ENCODE measurements around the gene GDAP2.

GDAP2 gene

DNA sequence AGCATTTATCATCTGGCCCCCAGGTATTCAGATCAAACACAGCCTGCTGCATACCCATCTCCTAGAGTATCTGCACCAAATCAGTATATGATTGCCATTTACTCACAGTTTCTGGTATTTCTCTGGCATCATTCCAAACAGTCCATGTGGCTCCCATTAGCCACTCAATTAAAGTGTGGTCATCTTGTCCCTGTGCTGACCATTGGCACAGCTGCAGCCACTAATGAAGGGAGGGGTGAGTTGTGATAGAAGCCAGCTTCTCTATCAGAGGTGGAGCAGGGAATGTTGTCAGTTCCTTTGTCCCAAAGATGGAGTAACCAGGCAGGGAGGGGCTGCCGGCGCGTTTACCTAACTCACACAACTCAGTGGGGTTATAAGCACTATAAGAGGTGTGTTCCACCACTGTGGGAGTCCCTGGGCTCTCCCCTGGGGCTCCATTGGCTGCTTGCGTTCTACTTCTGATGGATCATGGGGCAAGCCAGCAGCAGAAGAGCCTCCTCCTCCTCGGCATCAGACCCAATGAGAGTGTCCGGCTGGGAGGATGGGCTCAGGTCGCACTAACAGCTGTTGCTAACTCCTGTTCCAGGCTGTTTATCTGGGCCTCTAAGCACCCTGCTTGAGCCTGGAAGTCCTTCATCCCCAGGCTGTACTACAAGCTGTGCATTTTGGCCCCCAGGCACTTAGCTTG is 108.6 kb downstream of the GDAP2 start:
- TF ChIP-seq, protein P1, sequence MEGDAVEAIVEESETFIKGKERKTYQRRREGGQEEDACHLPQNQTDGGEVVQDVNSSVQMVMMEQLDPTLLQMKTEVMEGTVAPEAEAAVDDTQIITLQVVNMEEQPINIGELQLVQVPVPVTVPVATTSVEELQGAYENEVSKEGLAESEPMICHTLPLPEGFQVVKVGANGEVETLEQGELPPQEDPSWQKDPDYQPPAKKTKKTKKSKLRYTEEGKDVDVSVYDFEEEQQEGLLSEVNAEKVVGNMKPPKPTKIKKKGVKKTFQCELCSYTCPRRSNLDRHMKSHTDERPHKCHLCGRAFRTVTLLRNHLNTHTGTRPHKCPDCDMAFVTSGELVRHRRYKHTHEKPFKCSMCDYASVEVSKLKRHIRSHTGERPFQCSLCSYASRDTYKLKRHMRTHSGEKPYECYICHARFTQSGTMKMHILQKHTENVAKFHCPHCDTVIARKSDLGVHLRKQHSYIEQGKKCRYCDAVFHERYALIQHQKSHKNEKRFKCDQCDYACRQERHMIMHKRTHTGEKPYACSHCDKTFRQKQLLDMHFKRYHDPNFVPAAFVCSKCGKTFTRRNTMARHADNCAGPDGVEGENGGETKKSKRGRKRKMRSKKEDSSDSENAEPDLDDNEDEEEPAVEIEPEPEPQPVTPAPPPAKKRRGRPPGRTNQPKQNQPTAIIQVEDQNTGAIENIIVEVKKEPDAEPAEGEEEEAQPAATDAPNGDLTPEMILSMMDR (IDR thresholded peaks at IDR 0.05; ENCODE audit: low read depth, low read length): no peak
- DNase-seq: no peak
- no peak overlapping the region for H3K27ac ChIP-seq

GRCh38 chr1:117820096-117820495 is 109.3 kb downstream of the GDAP2 start:
- H3K36me3 ChIP-seq: no peaks in the 10 kb centered on the region
- TF ChIP-seq, protein P1 (IDR thresholded peaks at IDR 0.05; ENCODE audit: low read depth, low read length): no peak
- peaks cover 4% of the 10 kb centered on the region for H3K9me3 ChIP-seq (ENCODE audit: severe bottlenecking)
- no peak for DNase-seq
- no peaks in the 10 kb centered on the region for H3K27me3 ChIP-seq (ENCODE audit: insufficient read depth, low read depth, severe bottlenecking)
- no peak overlapping the region for H3K4me3 ChIP-seq (ENCODE audit: low read depth, low read length)
- no peak overlapping the region for H3K27ac ChIP-seq

More for the DNA sequence above, 108.6 kb downstream of the GDAP2 start:
- no peaks in the 10 kb centered on the region for H3K27me3 ChIP-seq (ENCODE audit: insufficient read depth, low read depth, severe bottlenecking)
- peaks cover 4% of the 10 kb centered on the region for H3K9me3 ChIP-seq (ENCODE audit: severe bottlenecking)
- no peaks in the 10 kb centered on the region for H3K36me3 ChIP-seq
- H3K4me3 ChIP-seq (ENCODE audit: low read depth, low read length): no peak overlapping the region

DNA sequence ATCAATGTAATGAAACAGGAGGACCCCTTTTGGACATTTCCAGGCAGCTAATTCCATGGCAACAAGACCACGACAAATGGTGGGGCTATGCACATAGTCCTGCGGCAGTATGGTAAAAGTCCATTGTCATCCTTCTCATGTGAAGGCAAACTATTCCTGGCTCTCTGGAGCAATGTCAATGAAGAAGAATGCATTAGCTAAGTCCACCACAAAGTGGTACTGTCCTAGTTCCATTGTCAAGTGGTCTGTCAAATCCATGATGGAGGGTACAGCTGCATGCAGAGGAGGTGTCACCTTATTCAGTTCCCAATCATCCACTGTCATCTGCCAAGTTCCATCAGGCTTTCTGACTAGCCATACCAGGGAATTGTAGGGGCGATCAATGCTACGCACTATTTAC is 110.1 kb downstream of the GDAP2 start:
- DNase-seq: no peak
- Histone ChIP-seq H3K4me3 (ENCODE audit: low read depth, low read length) (no peak overlapping the region), H3K9me3 (ENCODE audit: severe bottlenecking) (peaks cover 4% of the 10 kb centered on the region), H3K36me3 (no peaks in the 10 kb centered on the region), H3K27ac (no peak overlapping the region), H3K27me3 (ENCODE audit: insufficient read depth, low read depth, severe bottlenecking) (no peaks in the 10 kb centered on the region)
- TF ChIP-seq, protein P1 (IDR thresholded peaks at IDR 0.05; ENCODE audit: low read depth, low read length): no peak

DNA sequence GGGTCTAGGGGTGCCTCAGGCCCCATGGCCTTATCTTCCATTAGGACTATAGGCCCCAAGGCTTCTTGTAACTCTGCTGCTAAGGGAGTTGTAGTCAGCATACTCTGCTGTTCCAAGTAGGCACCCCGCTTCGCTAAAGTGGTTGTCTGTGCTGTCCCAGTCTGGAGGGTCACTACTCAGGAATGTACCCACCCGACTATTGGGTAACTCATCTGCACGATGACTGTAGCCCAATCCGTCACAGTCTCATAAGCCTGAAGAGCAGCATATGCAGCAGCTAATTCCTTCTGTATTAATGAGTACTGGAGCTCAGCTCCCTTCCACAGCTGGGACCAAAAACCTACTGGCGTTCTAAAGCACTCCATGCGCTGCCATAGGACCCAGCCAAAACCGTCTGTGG is 111.0 kb downstream of the GDAP2 start:
- no peak for DNase-seq

GRCh38 chr1:117817629-117818028 is 111.8 kb downstream of the GDAP2 start:
- Histone ChIP-seq H3K4me3 (ENCODE audit: low read depth, low read length) (no peak overlapping the region), H3K27ac (no peak overlapping the region), H3K9me3 (ENCODE audit: severe bottlenecking) (peaks cover 4% of the 10 kb centered on the region), H3K36me3 (no peaks in the 10 kb centered on the region), H3K27me3 (ENCODE audit: insufficient read depth, low read depth, severe bottlenecking) (no peaks in the 10 kb centered on the region)
- TF ChIP-seq, protein P1 (IDR thresholded peaks at IDR 0.05; ENCODE audit: low read depth, low read length): no peak
- no peak for DNase-seq

More for the DNA sequence above, 111.0 kb downstream of the GDAP2 start:
- Histone ChIP-seq H3K36me3 (no peaks in the 10 kb centered on the region), H3K9me3 (ENCODE audit: severe bottlenecking) (peaks cover 4% of the 10 kb centered on the region), H3K27me3 (ENCODE audit: insufficient read depth, low read depth, severe bottlenecking) (no peaks in the 10 kb centered on the region), H3K27ac (no peak overlapping the region), H3K4me3 (ENCODE audit: low read depth, low read length) (no peak overlapping the region)
- TF ChIP-seq, protein P1 (IDR thresholded peaks at IDR 0.05; ENCODE audit: low read depth, low read length): no peak

DNA sequence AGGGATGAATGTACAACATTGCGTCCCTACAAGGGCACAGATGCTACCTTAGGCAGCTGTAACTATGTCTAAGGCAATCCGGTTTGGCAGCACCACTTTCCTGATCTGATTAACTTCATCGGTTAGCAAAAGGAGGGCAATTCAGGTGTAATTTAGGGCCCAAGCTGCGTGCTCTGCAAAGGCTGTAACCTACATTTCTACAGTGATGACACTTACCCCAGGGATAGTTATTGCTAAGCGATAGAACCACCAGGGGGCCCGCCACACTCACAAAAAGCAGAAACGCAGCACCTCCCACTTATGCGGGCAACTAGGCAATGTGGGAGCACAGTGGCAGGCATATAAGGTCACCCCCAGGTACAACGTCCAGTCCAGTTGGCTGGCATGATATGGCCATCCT is 113.5 kb downstream of the GDAP2 start:
- Histone ChIP-seq H3K9me3 (ENCODE audit: severe bottlenecking) (no peaks in the 10 kb centered on the region), H3K27me3 (ENCODE audit: insufficient read depth, low read depth, severe bottlenecking) (no peaks in the 10 kb centered on the region), H3K27ac (no peak overlapping the region), H3K4me3 (ENCODE audit: low read depth, low read length) (no peak overlapping the region), H3K36me3 (no peaks in the 10 kb centered on the region)
- TF ChIP-seq, protein P1 (IDR thresholded peaks at IDR 0.05; ENCODE audit: low read depth, low read length): peak; percentile 47
- DNase-seq: peak; percentile 56

Data from WERI-Rb-1 (cell line).